A549 treated with RU486 at 1 μM for 4 hours (cell line): ENCODE measurements around the gene SLC4A9. TPM values are rescaled to one million over a fixed set of nuclear protein-coding genes. Genes with fewer than 3 reads are reported as not detected.

Experiments
- total RNA-seq: library from RNA; stranded (reverse); fragments of 200-300 nt; extraction: Qiagen RNA extraction; gene quantifications from 5 replicates; pipeline ENCODE4 v1.2.3, GENCODE V29; 2022; ENCODE audit warnings: low read depth

Gene SLC4A9, protein sequence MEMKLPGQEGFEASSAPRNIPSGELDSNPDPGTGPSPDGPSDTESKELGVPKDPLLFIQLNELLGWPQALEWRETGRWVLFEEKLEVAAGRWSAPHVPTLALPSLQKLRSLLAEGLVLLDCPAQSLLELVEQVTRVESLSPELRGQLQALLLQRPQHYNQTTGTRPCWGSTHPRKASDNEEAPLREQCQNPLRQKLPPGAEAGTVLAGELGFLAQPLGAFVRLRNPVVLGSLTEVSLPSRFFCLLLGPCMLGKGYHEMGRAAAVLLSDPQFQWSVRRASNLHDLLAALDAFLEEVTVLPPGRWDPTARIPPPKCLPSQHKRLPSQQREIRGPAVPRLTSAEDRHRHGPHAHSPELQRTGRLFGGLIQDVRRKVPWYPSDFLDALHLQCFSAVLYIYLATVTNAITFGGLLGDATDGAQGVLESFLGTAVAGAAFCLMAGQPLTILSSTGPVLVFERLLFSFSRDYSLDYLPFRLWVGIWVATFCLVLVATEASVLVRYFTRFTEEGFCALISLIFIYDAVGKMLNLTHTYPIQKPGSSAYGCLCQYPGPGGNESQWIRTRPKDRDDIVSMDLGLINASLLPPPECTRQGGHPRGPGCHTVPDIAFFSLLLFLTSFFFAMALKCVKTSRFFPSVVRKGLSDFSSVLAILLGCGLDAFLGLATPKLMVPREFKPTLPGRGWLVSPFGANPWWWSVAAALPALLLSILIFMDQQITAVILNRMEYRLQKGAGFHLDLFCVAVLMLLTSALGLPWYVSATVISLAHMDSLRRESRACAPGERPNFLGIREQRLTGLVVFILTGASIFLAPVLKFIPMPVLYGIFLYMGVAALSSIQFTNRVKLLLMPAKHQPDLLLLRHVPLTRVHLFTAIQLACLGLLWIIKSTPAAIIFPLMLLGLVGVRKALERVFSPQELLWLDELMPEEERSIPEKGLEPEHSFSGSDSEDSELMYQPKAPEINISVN
- total RNA-seq, result not detected in 5 replicates

DNA sequence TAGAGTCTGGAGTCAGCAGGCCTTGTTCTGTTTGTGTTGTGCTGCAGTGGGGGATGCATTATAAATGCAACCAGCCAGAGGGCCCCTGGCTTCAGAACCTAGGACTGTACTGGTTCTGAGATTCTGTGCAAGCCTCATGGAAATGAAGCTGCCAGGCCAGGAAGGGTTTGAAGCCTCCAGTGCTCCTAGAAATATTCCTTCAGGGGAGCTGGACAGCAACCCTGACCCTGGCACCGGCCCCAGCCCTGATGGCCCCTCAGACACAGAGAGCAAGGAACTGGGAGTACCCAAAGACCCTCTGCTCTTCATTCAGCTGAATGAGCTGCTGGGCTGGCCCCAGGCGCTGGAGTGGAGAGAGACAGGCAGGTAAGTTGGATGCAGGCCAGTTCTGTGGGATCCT lies at the start of gene SLC4A9:
Gene SLC4A9 (plus strand): TSS at position 94 of the 400 bp plus-strand sequence. CDS start 43 bp downstream, at position 137.

DNA sequence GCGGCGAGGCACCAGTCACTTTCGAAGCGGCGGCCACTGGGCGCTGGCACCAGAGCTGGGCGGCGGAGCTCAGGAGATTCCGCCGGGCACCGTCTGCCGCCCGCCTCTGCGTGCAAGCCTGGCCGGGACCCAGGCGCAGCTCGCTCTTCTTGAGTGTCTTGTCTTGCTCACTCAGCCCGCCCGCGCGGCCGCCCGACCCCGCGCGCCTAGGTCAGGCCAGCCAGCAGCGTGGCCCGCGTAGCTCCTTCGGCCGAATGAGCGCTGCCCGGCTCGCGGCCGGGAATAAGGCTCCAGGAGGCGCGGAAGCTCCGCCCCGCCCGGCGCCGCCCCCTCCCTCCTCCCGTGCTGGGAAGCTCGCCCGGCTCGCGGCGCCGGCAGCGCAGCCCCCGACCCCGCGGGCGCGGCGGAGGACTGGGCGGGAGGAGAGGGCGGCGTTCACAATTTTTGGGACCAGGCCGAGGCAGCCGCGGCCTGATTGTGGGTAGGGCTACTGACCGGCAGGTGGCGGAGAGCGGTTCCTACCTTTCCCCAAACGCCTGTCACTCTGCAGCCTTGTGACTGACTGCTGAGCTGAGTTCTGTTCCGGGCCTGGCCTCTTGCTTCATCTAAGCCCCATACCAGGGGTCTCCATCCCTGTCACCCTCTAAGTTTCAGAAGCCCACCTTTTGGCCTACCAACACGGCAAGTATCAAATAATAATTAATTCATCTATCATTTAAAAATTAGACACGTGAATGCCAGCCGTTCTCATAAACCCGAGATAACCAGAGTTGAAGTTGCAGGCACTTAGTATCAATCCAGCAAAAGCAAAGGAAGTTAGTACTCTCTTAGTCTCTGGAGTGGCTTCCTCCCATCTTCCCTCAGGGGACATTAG lies 13.4 kb upstream of the SLC4A9 start, which contains the start of gene HBEGF:
Gene HBEGF (minus strand): TSS at position 256 of the 874 bp plus-strand sequence. CDS start 275 bp downstream, outside the sequence.

DNA sequence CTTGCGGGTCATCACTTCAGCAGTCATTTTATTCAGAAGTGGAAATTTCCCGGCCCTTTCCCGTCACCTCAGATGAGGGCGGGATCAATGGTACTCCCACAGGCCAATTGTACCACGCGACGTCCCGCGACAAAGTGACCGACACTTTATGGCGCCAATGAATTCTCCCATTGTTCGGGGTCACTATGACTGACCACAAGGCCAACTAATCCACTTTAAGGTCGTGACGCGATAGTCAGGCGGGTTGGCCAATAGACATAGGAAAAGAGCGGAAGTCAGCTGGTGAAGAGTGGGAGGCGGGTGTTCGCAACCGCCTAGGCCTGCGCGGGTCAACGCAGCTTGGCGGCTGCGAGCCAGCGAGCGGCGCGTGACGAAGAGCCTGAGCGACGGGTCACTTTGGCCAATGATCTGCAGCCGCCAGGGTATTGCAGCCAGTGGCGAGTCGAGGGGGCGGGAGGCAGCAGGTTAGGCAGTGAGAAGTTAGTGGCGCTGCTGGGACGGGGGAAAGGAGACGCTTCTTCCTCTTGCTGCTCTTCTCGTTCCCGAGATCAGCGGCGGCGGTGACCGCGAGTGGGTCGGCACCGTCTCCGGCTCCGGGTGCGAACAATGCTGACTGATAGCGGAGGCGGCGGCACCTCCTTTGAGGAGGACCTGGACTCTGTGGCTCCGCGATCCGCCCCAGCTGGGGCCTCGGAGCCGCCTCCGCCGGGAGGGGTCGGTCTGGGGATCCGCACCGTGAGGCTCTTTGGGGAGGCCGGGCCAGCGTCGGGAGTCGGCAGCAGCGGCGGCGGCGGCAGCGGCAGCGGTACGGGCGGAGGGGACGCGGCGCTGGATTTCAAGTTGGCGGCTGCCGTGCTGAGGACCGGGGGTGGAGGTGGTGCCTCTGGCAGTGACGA lies 41.6 kb downstream of the SLC4A9 start, which contains the start of gene ANKHD1:
Gene ANKHD1 (plus strand): TSS at position 472 of the 896 bp plus-strand sequence. CDS start 135 bp downstream, at position 607.

Other genes starting within 250 kb of the SLC4A9 start
- 4.9 to 7.6 TPM (median 5.9 TPM) in 5 replicates for gene PURA, start 246.1 kb upstream of the SLC4A9 start, total RNA-seq
- 0.53 to 1.1 TPM (median 0.94 TPM) in 5 replicates for gene IGIP, start 234.3 kb upstream of the SLC4A9 start, total RNA-seq
- 151 to 227 TPM (median 171 TPM) in 5 replicates for gene CYSTM1, start 185.0 kb upstream of the SLC4A9 start, total RNA-seq
- gene PFDN1, start 57.1 kb upstream of the SLC4A9 start, total RNA-seq, result 91.6 to 147 TPM (median 95.1 TPM) in 5 replicates
- 5.8 to 7.6 TPM (median 7.1 TPM) in 5 replicates for gene HBEGF, start 13.6 kb upstream of the SLC4A9 start, total RNA-seq
- gene ANKHD1, start 41.6 kb downstream of the SLC4A9 start, total RNA-seq, result 45.2 to 56.1 TPM (median 54.2 TPM) in 5 replicates
- 0.54 to 4.1 TPM (median 2.0 TPM) in 5 replicates for gene EIF4EBP3, start 187.5 kb downstream of the SLC4A9 start, total RNA-seq
- gene SRA1, start 197.3 kb downstream of the SLC4A9 start, total RNA-seq, result 41.8 to 62.1 TPM (median 47.4 TPM) in 5 replicates
- gene APBB3, start 204.4 kb downstream of the SLC4A9 start, total RNA-seq, result 3.8 to 8.1 TPM (median 6.3 TPM) in 5 replicates
- gene SLC35A4, start 204.6 kb downstream of the SLC4A9 start, total RNA-seq, result 71.0 to 82.2 TPM (median 80.6 TPM) in 5 replicates